ENCODE measurements around the gene RPF1.
"Not testable (repeated sequence)": the region's sequence is repeated elsewhere in the genome, so short reads cannot be mapped to it uniquely, and the experiment has no call there.

RPF1 gene

GRCh38 chr1:84493747-84494146, 14.7 kb downstream of the RPF1 start:
- no peak for DNase-seq

GRCh38 chr1:84496498-84496897, 17.4 kb downstream of the RPF1 start:
- no peak for DNase-seq

- DNase-seq, result no peak
Observed at GRCh38 chr1:84497631-84498275, 18.7 kb downstream of the RPF1 start.

- DNase-seq, result no peak
Observed at GRCh38 chr1:84502927-84503326, 23.9 kb downstream of the RPF1 start.

- DNase-seq, result no peak
Observed at GRCh38 chr1:84504580-84505492, 25.8 kb downstream of the RPF1 start.

GRCh38 chr1:84505493-84506001, 26.5 kb downstream of the RPF1 start:
- peak; percentile 67 for DNase-seq

- DNase-seq, result peak; percentile 96
Observed at GRCh38 chr1:84506002-84506728, 27.1 kb downstream of the RPF1 start, which contains the start of the genes GNG5 and SPATA1. Gene GNG5 (minus strand): TSS chr1:84506581. CDS start chr1:84506091, 490 bp downstream. Gene SPATA1 (plus strand): TSS chr1:84506386. CDS start chr1:84516360, 9,974 bp downstream.

- DNase-seq, result no peak
Observed at GRCh38 chr1:84506729-84507453, 27.8 kb downstream of the RPF1 start.

GRCh38 chr1:84507887-84508286, 28.8 kb downstream of the RPF1 start:
- DNase-seq, result not testable (repeated sequence)

GRCh38 chr1:84508510-84508909, 29.4 kb downstream of the RPF1 start:
- DNase-seq, result no peak

GRCh38 chr1:84509029-84509428, 30.0 kb downstream of the RPF1 start:
- no peak for DNase-seq

GRCh38 chr1:84510165-84510564, 31.1 kb downstream of the RPF1 start:
- DNase-seq, result no peak

GRCh38 chr1:84510668-84511067, 31.6 kb downstream of the RPF1 start:
- no peak for DNase-seq

GRCh38 chr1:84524590-84524989, 45.5 kb downstream of the RPF1 start:
- DNase-seq, result no peak

- DNase-seq, result no peak
Observed at GRCh38 chr1:84525779-84526178, 46.7 kb downstream of the RPF1 start.

- no peak for DNase-seq
Observed at GRCh38 chr1:84538599-84538998, 59.5 kb downstream of the RPF1 start.

- no peak for DNase-seq
Observed at GRCh38 chr1:84539972-84540371, 60.9 kb downstream of the RPF1 start.

- DNase-seq, result no peak
Observed at GRCh38 chr1:84540759-84541158, 61.7 kb downstream of the RPF1 start.

- no peak for DNase-seq
Observed at GRCh38 chr1:84541679-84542078, 62.6 kb downstream of the RPF1 start.

Measured in NCI-H774 (cell line).